Activated naive CD8-positive, alpha-beta T cell treated with anti-CD3 and anti-CD28 coated beads for 36 hours (primary cell): ENCODE measurements around the gene ZFYVE9. TPM values are rescaled to one million over a fixed set of nuclear protein-coding genes. Genes with fewer than 3 reads are reported as not detected.

Source experiments
- DNase-seq: peaks from one replicate; pipeline ENCODE4 v3.0.0; 2021
- H3K27ac Mint-ChIP-seq: one replicate; pipeline ENCODE4 v1.8.0; 2022; ENCODE audit warnings: mild to moderate bottlenecking, moderate library complexity, mixed read lengths
- H3K27me3 Mint-ChIP-seq: one replicate; pipeline ENCODE4 v1.8.0; 2022; ENCODE audit warnings: mild to moderate bottlenecking, mixed read lengths
- H3K36me3 Mint-ChIP-seq: one replicate; pipeline ENCODE4 v1.8.0; 2021; ENCODE audit warnings: mild to moderate bottlenecking, mixed read lengths
- H3K4me1 Mint-ChIP-seq: one replicate; pipeline ENCODE4 v1.8.0; 2021; ENCODE audit warnings: mixed read lengths
- H3K4me3 Mint-ChIP-seq: one replicate; pipeline ENCODE4 v1.8.0; 2022; ENCODE audit warnings: mild to moderate bottlenecking, moderate library complexity, mixed read lengths
- H3K9me3 Mint-ChIP-seq: one replicate; pipeline ENCODE4 v1.8.0; 2022; ENCODE audit warnings: mixed read lengths
- total RNA-seq, 2 experiments: library from RNA; stranded (reverse); gene quantifications; one replicate each; pipeline ENCODE4 v1.2.3, GENCODE V29; 2021

ZFYVE9 gene
- total RNA-seq, 2 experiments from 2014 or later: 6.1 to 6.3 TPM

DNA sequence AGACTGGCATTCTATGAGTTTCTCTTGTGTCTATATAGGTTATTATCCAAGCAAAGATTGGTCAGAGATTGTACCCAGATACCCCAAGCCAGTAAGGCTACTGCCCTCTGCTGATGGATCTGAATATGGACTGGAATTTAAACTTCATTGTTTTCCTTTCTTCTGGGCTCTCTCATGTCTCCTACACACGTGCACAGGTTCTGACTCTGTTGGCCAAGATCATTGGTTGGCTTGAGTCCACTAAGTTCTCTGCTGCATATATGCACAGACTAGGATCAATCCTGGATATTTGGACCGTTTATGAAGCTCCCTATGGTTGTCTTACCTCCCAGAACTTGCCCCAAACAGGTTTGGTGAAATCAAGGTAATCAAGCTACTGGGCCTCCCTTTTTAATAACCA lies 154.5 kb downstream of the ZFYVE9 start:
- H3K27ac Mint-ChIP-seq: no peak overlapping the region
- DNase-seq: no peak
- no peaks in the 10 kb centered on the region for H3K9me3 Mint-ChIP-seq
- no peaks in the 10 kb centered on the region for H3K27me3 Mint-ChIP-seq
- H3K4me3 Mint-ChIP-seq: no peak overlapping the region
- no peaks in the 10 kb centered on the region for H3K4me1 Mint-ChIP-seq
- peaks cover 9% of the 10 kb centered on the region for H3K36me3 Mint-ChIP-seq

DNA sequence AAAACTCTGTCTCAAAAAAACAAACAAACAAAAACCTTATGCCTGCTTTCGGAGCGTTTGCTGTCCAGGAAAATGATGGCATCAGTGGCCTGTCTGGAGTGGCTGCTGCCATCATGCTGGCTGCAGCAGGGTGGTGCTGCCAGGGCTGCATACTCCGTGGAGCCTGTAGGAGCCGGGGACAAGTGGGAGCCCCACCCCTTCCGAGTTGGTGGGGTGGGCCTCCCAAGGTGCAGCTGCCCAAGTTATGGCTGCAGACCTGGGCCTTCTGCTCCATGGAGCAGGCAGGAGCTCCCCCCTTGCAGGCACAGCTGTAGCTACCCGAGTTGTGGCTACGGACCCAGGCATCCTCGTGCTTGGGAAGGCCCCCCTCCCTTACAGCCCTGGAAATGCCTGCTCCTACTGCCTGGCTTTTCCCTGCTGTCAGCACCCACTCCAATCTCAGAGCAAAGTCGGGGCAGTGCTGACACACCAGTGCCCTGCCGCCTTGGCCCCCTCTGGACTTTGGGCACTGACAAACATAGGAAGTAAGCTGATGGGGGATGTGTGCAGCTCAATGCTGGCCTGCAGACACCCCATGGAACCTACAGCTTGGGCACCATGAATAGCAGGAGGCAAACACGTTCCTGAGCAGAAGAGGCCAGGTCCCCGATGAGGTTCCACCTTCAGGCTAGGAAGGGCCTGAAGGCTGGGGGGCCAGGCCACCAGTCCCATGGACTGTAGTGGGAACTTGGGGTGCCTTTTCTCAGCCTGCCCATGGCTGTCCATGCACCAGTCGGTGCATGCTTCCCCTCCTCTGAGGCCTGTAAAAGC lies 163.7 kb downstream of the ZFYVE9 start:
- H3K27ac Mint-ChIP-seq: no peak overlapping the region
- H3K36me3 Mint-ChIP-seq: peaks cover 6% of the 10 kb centered on the region
- DNase-seq: no peak
- no peak overlapping the region for H3K4me3 Mint-ChIP-seq
- no peaks in the 10 kb centered on the region for H3K4me1 Mint-ChIP-seq
- no peaks in the 10 kb centered on the region for H3K27me3 Mint-ChIP-seq
- no peaks in the 10 kb centered on the region for H3K9me3 Mint-ChIP-seq

DNA sequence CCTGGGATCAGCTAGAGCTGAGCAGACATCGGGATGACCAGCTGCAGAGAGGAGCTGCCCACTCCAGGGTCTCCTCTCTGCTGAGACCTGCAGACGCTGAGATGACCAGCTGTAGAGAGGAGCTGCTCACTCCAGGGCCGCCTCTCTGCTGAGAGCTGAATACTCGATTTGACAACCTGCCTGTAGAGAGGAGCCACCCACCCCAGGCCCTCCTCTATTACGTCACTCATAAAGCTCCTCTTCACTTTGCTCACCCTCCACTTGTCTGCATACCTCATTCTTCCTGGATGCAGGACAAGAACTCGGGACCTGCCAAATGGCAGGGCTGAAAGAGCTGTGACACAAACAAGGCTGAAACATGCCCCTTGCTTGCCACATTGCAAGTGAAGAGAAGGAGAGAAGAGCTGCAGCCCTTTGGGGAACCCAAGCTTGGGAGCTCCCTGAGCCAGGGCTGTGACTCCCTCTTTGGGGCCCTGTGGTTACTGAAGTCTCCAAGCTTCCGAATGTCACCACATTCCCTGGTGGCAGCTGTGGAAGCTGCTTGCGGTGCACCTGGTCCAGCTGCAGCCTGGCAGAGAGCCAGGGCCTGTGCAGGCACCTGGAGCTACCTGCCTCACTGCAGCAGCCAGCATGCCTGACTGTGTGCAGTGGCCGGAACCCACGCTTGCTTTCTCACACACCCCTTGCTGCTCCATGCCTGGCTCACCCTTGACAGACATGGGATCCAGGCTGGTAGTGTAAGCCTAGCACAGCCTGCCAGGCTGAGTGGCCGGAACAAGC lies 164.5 kb downstream of the ZFYVE9 start:
- no peak overlapping the region for H3K27ac Mint-ChIP-seq

DNA sequence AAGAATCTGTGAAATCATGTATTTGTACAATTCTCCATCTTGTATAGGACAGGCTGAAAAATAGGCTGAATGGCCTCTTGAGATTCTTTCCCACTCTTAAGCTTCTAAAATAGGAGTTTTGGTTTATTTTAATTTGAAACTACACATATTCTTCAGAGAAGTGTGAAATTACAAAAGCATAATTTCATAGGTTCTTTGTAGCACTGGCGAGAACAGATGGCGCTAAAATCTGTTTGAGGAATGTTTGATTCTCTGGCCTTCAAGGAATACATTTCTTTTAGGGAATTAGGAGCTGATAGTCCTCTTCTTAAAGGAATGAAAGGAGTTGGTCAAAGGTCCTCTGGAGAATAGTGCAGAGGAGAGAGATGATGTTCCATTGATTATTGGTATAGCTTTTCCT lies 179.2 kb downstream of the ZFYVE9 start:
- Mint-ChIP-seq H3K27ac (no peak overlapping the region), H3K36me3 (peaks cover 5% of the 10 kb centered on the region), H3K9me3 (no peaks in the 10 kb centered on the region), H3K27me3 (no peaks in the 10 kb centered on the region), H3K4me3 (no peak overlapping the region), H3K4me1 (no peaks in the 10 kb centered on the region)
- no peak for DNase-seq

More for the DNA sequence above, 164.5 kb downstream of the ZFYVE9 start:
- Mint-ChIP-seq H3K4me3 (no peak overlapping the region), H3K27me3 (no peaks in the 10 kb centered on the region), H3K9me3 (no peaks in the 10 kb centered on the region), H3K36me3 (peaks cover 5% of the 10 kb centered on the region), H3K4me1 (no peaks in the 10 kb centered on the region)
- DNase-seq: no peak

DNA sequence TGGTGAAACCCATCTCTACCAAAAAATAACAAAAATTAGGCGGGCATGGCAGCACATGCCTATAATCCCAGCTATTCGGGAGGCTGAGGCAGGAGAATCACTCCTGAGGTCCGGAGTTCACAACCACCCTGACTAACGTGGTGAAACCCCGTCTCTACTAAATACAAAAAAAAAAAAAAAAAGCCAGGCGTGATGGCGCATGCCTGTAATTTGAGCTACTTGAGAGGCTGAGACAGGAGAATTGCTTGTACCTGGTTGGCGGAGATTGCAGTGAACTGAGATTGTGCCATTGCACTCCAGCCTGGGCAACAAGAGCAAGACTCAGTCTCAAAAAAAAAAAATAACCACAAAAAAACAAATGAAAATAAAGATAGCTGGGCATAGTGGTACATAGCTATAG lies 181.8 kb downstream of the ZFYVE9 start:
- H3K36me3 Mint-ChIP-seq: peaks cover 5% of the 10 kb centered on the region
- H3K4me3 Mint-ChIP-seq: no peak overlapping the region
- H3K4me1 Mint-ChIP-seq: no peaks in the 10 kb centered on the region
- DNase-seq: no peak
- no peaks in the 10 kb centered on the region for H3K9me3 Mint-ChIP-seq
- H3K27me3 Mint-ChIP-seq: no peaks in the 10 kb centered on the region
- no peak overlapping the region for H3K27ac Mint-ChIP-seq

DNA sequence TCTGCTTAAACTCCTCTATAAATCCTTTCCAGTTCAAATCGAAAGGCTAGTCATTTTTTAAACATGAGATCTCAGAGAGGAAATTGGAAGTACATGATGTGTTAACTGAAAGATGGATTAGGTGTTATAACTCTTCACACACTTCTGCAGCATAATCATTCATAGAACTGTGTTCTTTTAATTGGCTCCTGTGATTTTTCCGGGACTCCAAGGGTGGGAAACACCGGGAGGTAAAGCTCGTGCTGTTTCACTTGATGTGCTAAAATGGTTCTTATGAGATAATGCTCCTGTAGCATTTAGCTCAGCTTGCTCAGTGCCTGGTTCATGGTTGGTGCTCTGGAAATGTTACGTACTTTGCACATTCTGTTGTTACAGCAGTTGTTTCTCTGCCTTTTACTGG lies 183.9 kb downstream of the ZFYVE9 start:
- H3K27me3 Mint-ChIP-seq: no peaks in the 10 kb centered on the region
- peaks cover 5% of the 10 kb centered on the region for H3K36me3 Mint-ChIP-seq
- H3K4me1 Mint-ChIP-seq: peaks cover 10% of the 10 kb centered on the region
- H3K27ac Mint-ChIP-seq: no peak overlapping the region
- H3K4me3 Mint-ChIP-seq: no peak overlapping the region
- H3K9me3 Mint-ChIP-seq: no peaks in the 10 kb centered on the region
- DNase-seq: no peak

DNA sequence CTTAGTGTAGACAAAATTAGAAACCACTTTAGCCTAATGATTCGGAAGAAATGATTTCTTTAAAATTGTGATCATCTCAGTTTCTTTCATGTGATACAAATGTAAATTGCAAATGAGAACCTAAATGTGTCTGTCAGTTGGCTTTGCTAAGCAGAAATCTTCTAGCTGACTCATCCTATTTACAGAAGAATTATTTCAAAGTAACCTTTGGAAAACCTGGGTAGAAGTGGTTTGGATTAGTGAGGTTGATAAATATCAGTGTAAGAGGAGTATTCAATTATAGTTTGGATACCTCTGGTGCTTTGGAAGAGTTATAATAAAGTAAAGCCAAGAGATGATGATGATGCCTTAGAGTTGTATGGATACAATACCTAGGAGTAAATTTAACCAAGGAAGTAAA lies 186.7 kb downstream of the ZFYVE9 start:
- H3K27me3 Mint-ChIP-seq: no peaks in the 10 kb centered on the region
- H3K9me3 Mint-ChIP-seq: no peaks in the 10 kb centered on the region
- no peak for DNase-seq
- H3K36me3 Mint-ChIP-seq: no peaks in the 10 kb centered on the region
- H3K27ac Mint-ChIP-seq: no peak overlapping the region
- peaks cover 10% of the 10 kb centered on the region for H3K4me1 Mint-ChIP-seq
- no peak overlapping the region for H3K4me3 Mint-ChIP-seq

DNA sequence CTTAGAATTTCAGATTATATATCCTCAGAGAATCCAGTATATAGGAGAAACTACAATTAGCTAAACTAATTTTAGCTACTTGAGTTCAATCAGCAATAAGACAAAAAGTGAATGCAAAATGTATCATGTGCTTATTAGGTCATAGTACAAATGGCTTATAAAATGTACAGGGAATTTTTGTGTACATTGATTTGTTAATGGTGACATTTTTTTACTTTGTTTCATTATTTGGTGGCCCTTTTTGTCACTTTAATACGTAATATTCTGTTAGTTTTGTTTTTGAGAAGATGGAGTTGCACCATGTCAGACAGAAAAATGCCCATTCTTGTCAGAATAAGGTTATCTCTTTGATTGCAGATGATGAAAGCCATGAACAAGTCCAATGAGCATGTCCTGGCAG lies 190.5 kb downstream of the ZFYVE9 start:
- H3K27ac Mint-ChIP-seq: no peak overlapping the region
- no peak for DNase-seq
- H3K9me3 Mint-ChIP-seq: no peaks in the 10 kb centered on the region
- H3K27me3 Mint-ChIP-seq: no peaks in the 10 kb centered on the region
- H3K36me3 Mint-ChIP-seq: peaks cover 4% of the 10 kb centered on the region
- peaks cover 10% of the 10 kb centered on the region for H3K4me1 Mint-ChIP-seq
- H3K4me3 Mint-ChIP-seq: no peak overlapping the region

DNA sequence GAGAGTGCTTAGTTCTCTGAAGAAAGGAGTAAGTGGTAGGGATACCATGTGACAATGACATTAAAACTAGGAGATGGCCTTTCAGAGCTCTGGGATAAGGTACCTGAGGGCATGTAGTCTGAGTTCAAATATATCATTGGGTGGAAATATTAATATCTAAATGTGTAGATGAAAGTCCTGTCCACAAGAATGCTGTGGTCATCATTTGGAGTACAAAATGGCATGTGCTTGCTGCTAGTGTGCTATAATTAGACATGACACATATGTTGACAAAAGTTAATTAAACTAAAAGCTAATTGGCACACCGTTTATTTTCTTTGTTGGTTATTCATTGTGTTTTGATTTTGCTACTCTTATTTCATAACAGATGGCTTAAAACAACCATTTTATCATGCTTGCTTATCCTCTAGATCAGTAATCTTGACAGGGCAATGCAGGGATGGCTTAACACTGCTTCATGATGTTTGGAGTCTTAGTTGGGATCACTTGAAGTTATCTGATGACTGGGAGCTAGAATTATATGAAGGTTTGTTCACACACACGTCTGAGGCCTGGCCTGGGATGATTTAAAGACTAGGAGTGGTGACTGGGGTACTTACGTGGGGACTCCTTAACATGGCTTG lies 193.1 kb downstream of the ZFYVE9 start:
- H3K36me3 Mint-ChIP-seq: peaks cover 4% of the 10 kb centered on the region
- H3K4me3 Mint-ChIP-seq: no peak overlapping the region
- peaks cover 6% of the 10 kb centered on the region for H3K4me1 Mint-ChIP-seq
- no peaks in the 10 kb centered on the region for H3K27me3 Mint-ChIP-seq
- no peaks in the 10 kb centered on the region for H3K9me3 Mint-ChIP-seq
- no peak overlapping the region for H3K27ac Mint-ChIP-seq
- no peak for DNase-seq

DNA sequence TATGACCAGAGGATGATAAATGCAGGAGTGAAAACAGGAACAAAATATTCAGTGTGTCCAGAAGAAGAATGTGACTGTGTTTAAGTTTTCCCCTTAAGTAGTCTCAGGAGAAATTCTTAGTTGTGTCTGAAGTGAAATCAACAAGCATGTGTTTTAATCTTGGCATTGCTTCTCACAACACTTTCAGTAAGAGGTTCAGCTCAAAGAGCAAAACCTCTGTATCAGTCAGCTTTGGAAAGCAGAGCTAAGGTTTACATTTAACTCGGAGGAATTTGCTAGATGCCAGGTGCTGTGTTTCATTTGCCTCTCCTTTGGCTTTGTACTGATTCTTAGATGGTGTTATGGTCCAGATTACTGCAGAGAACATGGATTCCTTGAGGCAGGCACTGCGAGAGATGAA lies 195.6 kb downstream of the ZFYVE9 start:
- no peak overlapping the region for H3K27ac Mint-ChIP-seq

DNA sequence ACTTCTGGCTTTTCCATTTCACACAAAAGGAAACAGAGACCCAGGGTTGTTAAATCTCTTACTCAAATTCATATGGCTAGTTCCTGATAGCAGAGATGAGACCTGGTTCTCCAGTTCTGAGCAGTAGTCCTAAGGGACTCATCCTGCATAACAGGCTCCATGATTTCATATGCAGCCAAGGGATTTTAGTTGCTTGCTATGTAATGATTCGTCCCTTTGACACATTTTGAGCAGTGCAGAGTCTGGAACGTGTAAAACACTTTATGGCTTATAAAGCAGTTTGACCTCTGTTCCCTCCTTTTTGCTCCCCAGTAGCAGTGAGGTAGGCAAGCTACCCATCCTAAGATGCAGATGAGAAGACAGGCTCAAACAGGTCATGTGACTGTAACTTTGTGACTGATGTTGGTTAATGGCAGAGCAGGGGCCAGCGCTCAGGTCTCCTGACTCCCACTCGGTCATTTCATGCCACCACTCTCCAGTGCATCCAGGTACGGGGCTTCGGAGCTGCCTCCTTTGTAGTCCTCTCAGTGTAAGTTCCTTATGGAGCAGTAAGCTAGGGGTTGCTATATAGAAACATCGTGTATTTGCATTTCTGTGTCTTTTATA lies 199.9 kb downstream of the ZFYVE9 start:
- no peaks in the 10 kb centered on the region for H3K4me1 Mint-ChIP-seq
- H3K27ac Mint-ChIP-seq: no peak overlapping the region
- H3K27me3 Mint-ChIP-seq: no peaks in the 10 kb centered on the region
- H3K9me3 Mint-ChIP-seq: no peaks in the 10 kb centered on the region
- DNase-seq: no peak
- H3K4me3 Mint-ChIP-seq: no peak overlapping the region
- no peaks in the 10 kb centered on the region for H3K36me3 Mint-ChIP-seq

More for the DNA sequence above, 195.6 kb downstream of the ZFYVE9 start:
- no peak for DNase-seq
- H3K4me3 Mint-ChIP-seq: no peak overlapping the region
- H3K36me3 Mint-ChIP-seq: peaks cover 4% of the 10 kb centered on the region
- H3K27me3 Mint-ChIP-seq: no peaks in the 10 kb centered on the region
- H3K4me1 Mint-ChIP-seq: no peaks in the 10 kb centered on the region
- H3K9me3 Mint-ChIP-seq: no peaks in the 10 kb centered on the region

DNA sequence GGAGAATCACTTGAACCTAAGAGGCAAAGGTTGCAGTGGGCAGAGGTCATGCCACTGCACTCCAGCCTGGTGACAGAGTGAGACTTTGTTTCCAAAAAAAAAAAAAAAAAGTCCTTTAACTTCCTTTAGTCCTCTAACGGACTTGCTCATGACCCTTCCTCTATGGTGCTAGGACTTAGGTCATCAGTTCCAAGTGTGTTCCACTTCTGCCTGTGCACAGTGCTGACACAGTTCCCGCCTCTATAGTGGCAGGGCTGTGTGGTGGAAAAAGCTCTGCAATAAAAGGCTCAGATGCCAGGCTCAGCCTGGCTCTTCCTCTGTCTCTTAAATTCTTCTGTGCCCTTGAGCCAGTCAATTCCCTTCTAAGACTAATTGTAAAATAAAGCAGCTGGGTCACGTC lies 202.1 kb downstream of the ZFYVE9 start:
- no peak for DNase-seq
- no peak overlapping the region for H3K27ac Mint-ChIP-seq
- peaks cover 2% of the 10 kb centered on the region for H3K4me1 Mint-ChIP-seq
- no peaks in the 10 kb centered on the region for H3K9me3 Mint-ChIP-seq
- no peak overlapping the region for H3K4me3 Mint-ChIP-seq
- H3K27me3 Mint-ChIP-seq: no peaks in the 10 kb centered on the region
- peaks cover 3% of the 10 kb centered on the region for H3K36me3 Mint-ChIP-seq

DNA sequence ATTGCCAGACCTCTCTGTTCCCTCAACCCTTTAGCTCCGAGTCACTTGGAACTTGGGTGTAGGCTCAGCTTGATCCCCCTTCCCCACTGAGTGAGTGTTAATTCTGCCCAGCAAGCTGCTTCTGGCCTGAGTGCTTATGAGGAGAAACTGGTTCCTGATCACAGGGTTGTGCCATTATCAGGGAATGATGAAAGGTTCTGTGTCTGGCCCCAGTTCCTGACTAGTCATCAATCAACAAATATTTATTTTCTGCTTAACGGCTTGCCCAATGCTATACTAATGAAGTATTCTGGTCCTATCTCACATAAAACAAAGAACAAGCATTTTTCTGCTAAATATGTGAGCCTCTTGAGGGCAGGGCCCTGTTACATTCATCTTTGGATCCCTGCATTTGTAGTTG lies 203.4 kb downstream of the ZFYVE9 start:
- Mint-ChIP-seq H3K4me3 (no peak overlapping the region), H3K27ac (no peak overlapping the region), H3K9me3 (no peaks in the 10 kb centered on the region), H3K4me1 (peaks cover 2% of the 10 kb centered on the region), H3K27me3 (no peaks in the 10 kb centered on the region), H3K36me3 (peaks cover 3% of the 10 kb centered on the region)
- DNase-seq: no peak

DNA sequence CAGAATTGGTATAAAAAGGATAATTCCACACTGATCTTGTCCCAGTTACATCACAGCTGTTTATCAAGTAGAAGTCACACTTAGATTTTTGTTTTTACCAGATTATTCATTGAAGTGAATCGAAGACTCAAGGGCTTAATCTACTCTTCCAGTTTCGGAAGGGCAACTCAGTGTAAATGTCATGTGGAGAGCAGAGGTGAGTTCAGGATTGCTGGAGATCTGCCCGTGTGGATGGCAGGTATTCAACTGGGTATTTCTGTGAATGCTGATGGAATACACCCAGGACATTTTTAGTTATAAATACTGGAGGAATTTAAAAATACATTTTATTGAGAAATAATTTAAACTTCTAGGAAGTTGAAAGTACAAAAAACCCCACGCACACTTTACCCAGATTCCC lies 204.8 kb downstream of the ZFYVE9 start:
- no peak overlapping the region for H3K27ac Mint-ChIP-seq
- H3K4me1 Mint-ChIP-seq: peaks cover 2% of the 10 kb centered on the region
- H3K9me3 Mint-ChIP-seq: no peaks in the 10 kb centered on the region
- no peaks in the 10 kb centered on the region for H3K27me3 Mint-ChIP-seq
- peaks cover 3% of the 10 kb centered on the region for H3K36me3 Mint-ChIP-seq
- H3K4me3 Mint-ChIP-seq: no peak overlapping the region
- DNase-seq: no peak

DNA sequence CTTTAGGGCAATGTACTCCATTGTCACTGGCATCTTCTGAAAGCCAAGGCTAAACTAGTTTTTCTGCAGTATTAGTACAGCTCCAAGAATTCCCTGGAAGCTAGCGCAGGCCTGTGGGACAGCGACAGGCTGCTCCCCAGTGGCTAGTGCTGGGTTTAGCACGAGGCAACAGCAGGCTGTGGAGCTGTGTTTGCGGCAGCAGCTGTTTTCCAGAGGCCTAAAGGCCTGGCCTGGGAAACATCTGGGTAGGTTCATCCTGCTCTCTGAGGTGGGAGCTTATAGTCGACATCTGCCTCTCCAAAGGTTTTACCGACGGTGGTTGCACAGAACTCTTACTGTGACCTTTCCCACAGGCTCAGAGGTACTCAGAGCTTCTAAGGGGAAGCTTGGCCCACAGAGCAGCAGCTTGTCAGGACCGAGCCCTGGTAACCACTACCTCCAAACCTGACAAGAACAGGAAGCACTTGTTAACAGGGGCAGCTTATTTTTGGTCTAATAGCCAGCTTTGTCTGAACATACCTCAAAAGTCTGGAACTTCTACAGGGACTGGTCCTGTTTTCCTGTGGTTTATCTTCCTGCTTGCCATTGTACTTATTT lies 206.9 kb downstream of the ZFYVE9 start:
- Mint-ChIP-seq H3K27ac (peak overlapping the region; percentile 67), H3K4me1 (peaks cover 2% of the 10 kb centered on the region)

More for the DNA sequence above, 206.9 kb downstream of the ZFYVE9 start:
- H3K4me3 Mint-ChIP-seq: no peak overlapping the region
- H3K9me3 Mint-ChIP-seq: no peaks in the 10 kb centered on the region
- no peak for DNase-seq
- H3K27me3 Mint-ChIP-seq: no peaks in the 10 kb centered on the region
- H3K36me3 Mint-ChIP-seq: peaks cover 7% of the 10 kb centered on the region
